ENCODE measurements around the gene NDUFAF5. TPM values are rescaled to one million over a fixed set of nuclear protein-coding genes. Genes with fewer than 3 reads are reported as not detected.
"Not testable (repeated sequence)": the region's sequence is repeated elsewhere in the genome, so short reads cannot be mapped to it uniquely, and the experiment has no call there.

NDUFAF5 gene
- 10 to 100 TPM in 3 of 4 donors, 1 to 10 TPM in 1; 4.0 to 18.4 (median 14.8) TPM for total RNA-seq

GRCh38 chr20:13784893-13785715 is at the start of gene NDUFAF5, which contains the start of gene ESF1:
TSS of gene NDUFAF5 (plus strand) at chr20:13785028. CDS start at chr20:13785069, 41 bp downstream.
TSS of gene ESF1 (minus strand) at chr20:13784919. CDS start at chr20:13783140, 1,779 bp downstream.
- H3K27me3 ChIP-seq = no peaks in the 10 kb centered on the region
- WGBS, 2 donors (ENCODE audit: low coverage in 1 of 2) = 0 to 1% methylated on average over 6 to 41 of the region's 54 CpGs
- intact Hi-C loops (cut with DNase I; ENCODE audit: low total_unique reads) = no loop called here
- H3K4me1 ChIP-seq = peaks cover 8 to 41% (median 26%) of the 10 kb centered on the region in 4 donors
- H3K4me3 ChIP-seq = peak within 1 kb of the TSS; percentile 81 to 93 (median 86)
- in situ Hi-C loops (cut with MboI; ENCODE audit: low pct_ligation_motif_present in 1 of 4, low pct_unique_long_range_greater_than_20kb in 1 of 4, low sequenced_read_pairs in 3 of 4) = no loop called here
- peak; percentile 61 for TF ChIP-seq POLR2A (IDR thresholded peaks at IDR 0.05)
- TF ChIP-seq CTCF (IDR thresholded peaks at IDR 0.05) = peak in 1 of 5 experiments; percentile 10
- TF ChIP-seq EP300 (IDR thresholded peaks at IDR 0.05; ENCODE audit: low read depth) = no peak
- TF ChIP-seq POLR2AphosphoS5 (IDR thresholded peaks at IDR 0.05) = peak; percentile 79 to 93 (median 86)
- peaks cover 0 to 11% (median 5%) of the 10 kb centered on the region in 4 donors for H3K36me3 ChIP-seq
- H3K9me3 ChIP-seq = no peaks in the 10 kb centered on the region
- H3K27ac ChIP-seq = peak within 1 kb of the TSS; percentile 94 to 98 (median 96)
- peak; percentile 96 for DNase-seq

- Histone ChIP-seq H3K4me3 (no peak overlapping the region), H3K27me3 (no peaks in the 10 kb centered on the region), H3K36me3 (peaks cover 0 to 10% (median 0%) of the 10 kb centered on the region in 4 donors), H3K27ac (peak overlapping the region; percentile 45 to 75 (median 54)), H3K9me3 (no peaks in the 10 kb centered on the region), H3K4me1 (peaks cover 0 to 20% (median 6%) of the 10 kb centered on the region in 4 donors)
- no peak for DNase-seq
- intact Hi-C loops (cut with DNase I; ENCODE audit: low total_unique reads) (no loop called here), in situ Hi-C loops (cut with MboI; ENCODE audit: low pct_ligation_motif_present in 1 of 4, low pct_unique_long_range_greater_than_20kb in 1 of 4, low sequenced_read_pairs in 3 of 4) (no loop called here)
- WGBS, 2 donors (ENCODE audit: low coverage in 1 of 2) = 83 to 91% methylated on average over 1 of the region's 1 CpG
- TF ChIP-seq POLR2AphosphoS5 (IDR thresholded peaks at IDR 0.05) (no peak), POLR2A (IDR thresholded peaks at IDR 0.05) (no peak), EP300 (IDR thresholded peaks at IDR 0.05; ENCODE audit: low read depth) (no peak), CTCF (IDR thresholded peaks at IDR 0.05) (no peak)
These were observed 49.0 kb upstream of the NDUFAF5 start for GRCh38 chr20:13735826-13736225.

- in situ Hi-C loops (cut with MboI; ENCODE audit: low pct_ligation_motif_present in 1 of 4, low pct_unique_long_range_greater_than_20kb in 1 of 4, low sequenced_read_pairs in 3 of 4) (no loop called here), intact Hi-C loops (cut with DNase I; ENCODE audit: low total_unique reads) (no loop called here)
- TF ChIP-seq POLR2AphosphoS5 (IDR thresholded peaks at IDR 0.05) = peak; percentile 40 to 76 (median 75)
- TF ChIP-seq EP300 (IDR thresholded peaks at IDR 0.05; ENCODE audit: low read depth) = no peak
- DNase-seq = no peak
- 65 to 70% methylated on average over 3 of the region's 3 CpGs for WGBS, 2 donors (ENCODE audit: low coverage in 1 of 2)
- Histone ChIP-seq H3K4me1 (peaks cover 0 to 20% (median 6%) of the 10 kb centered on the region in 4 donors), H3K4me3 (no peak overlapping the region), H3K27ac (peak overlapping the region; percentile 45 to 75 (median 54)), H3K36me3 (peaks cover 0 to 16% (median 0%) of the 10 kb centered on the region in 4 donors), H3K9me3 (no peaks in the 10 kb centered on the region), H3K27me3 (no peaks in the 10 kb centered on the region)
These were observed 48.2 kb upstream of the NDUFAF5 start for GRCh38 chr20:13736436-13737191.

- in situ Hi-C loops (cut with MboI; ENCODE audit: low pct_ligation_motif_present in 1 of 4, low pct_unique_long_range_greater_than_20kb in 1 of 4, low sequenced_read_pairs in 3 of 4); H3K9me3 ChIP-seq; H3K27me3 ChIP-seq; DNase-seq; H3K4me3 ChIP-seq; intact Hi-C loops (cut with DNase I; ENCODE audit: low total_unique reads): not testable (repeated sequence)
- 93 to 100% methylated on average over 1 of the region's 1 CpG for WGBS, 2 donors (ENCODE audit: low coverage in 1 of 2)
- Histone ChIP-seq H3K4me1 (peaks cover 0 to 20% (median 6%) of the 10 kb centered on the region in 4 donors), H3K36me3 (peaks cover 0 to 10% (median 2%) of the 10 kb centered on the region in 4 donors), H3K27ac (peak overlapping the region in 2 of 4 donors; percentile 47 to 75)
These were observed 46.6 kb upstream of the NDUFAF5 start for GRCh38 chr20:13738187-13738586.

All from transverse colon (tissue), 4 donors.